NCI-H1694 (cell line): ENCODE data around the gene ABL2.
"Not testable (repeated sequence)": the region's sequence is repeated elsewhere in the genome, so short reads cannot be mapped to it uniquely, and the experiment has no call there.

Source experiments
- DNase-seq: peaks from one replicate; lab custom pipeline; 2025; lab: John Stamatoyannopoulos, UW

Gene ABL2

GRCh38 chr1:179213317-179213716 is 16.2 kb downstream of the ABL2 start:
- not testable (repeated sequence) for DNase-seq

- no peak for DNase-seq
These were observed 20.6 kb downstream of the ABL2 start for GRCh38 chr1:179208681-179209477.

GRCh38 chr1:179206812-179207211 is 22.7 kb downstream of the ABL2 start:
- peak; percentile 73 for DNase-seq

GRCh38 chr1:179205284-179205683 is 24.2 kb downstream of the ABL2 start:
- DNase-seq = no peak

- no peak for DNase-seq
These were observed 27.3 kb downstream of the ABL2 start for GRCh38 chr1:179202161-179202560.

- no peak for DNase-seq
These were observed 28.9 kb downstream of the ABL2 start for GRCh38 chr1:179200586-179200985.

GRCh38 chr1:179197690-179198297 is 31.7 kb downstream of the ABL2 start:
- no peak for DNase-seq

GRCh38 chr1:179195857-179196256 is 33.6 kb downstream of the ABL2 start:
- DNase-seq = not testable (repeated sequence)

GRCh38 chr1:179195376-179195775 is 34.1 kb downstream of the ABL2 start:
- DNase-seq = no peak

- DNase-seq = no peak
These were observed 35.4 kb downstream of the ABL2 start for GRCh38 chr1:179194068-179194537.

GRCh38 chr1:179190861-179191260 is 38.6 kb downstream of the ABL2 start:
- no peak for DNase-seq

- no peak for DNase-seq
These were observed 41.6 kb downstream of the ABL2 start for GRCh38 chr1:179187735-179188471.

- no peak for DNase-seq
These were observed 42.4 kb downstream of the ABL2 start for GRCh38 chr1:179187043-179187442.

GRCh38 chr1:179184403-179184802 is 45.1 kb downstream of the ABL2 start:
- DNase-seq = no peak

GRCh38 chr1:179183857-179184256 is 45.6 kb downstream of the ABL2 start:
- no peak for DNase-seq

GRCh38 chr1:179178950-179179349 is 50.5 kb downstream of the ABL2 start:
- no peak for DNase-seq

- DNase-seq = no peak
These were observed 51.3 kb downstream of the ABL2 start for GRCh38 chr1:179178183-179178582.

- no peak for DNase-seq
These were observed 51.9 kb downstream of the ABL2 start for GRCh38 chr1:179177615-179178014.

- DNase-seq = no peak
These were observed 52.3 kb downstream of the ABL2 start for GRCh38 chr1:179177182-179177581.

- no peak for DNase-seq
These were observed 54.3 kb downstream of the ABL2 start for GRCh38 chr1:179175011-179175841.

GRCh38 chr1:179170468-179170770 is 59.1 kb downstream of the ABL2 start:
- not testable (repeated sequence) for DNase-seq
